ENCODE measurements around the gene CATSPERZ.
A peak's percentile ranks its signal among the peaks of the same experiment; 100 is the strongest.

CATSPERZ gene

DNA sequence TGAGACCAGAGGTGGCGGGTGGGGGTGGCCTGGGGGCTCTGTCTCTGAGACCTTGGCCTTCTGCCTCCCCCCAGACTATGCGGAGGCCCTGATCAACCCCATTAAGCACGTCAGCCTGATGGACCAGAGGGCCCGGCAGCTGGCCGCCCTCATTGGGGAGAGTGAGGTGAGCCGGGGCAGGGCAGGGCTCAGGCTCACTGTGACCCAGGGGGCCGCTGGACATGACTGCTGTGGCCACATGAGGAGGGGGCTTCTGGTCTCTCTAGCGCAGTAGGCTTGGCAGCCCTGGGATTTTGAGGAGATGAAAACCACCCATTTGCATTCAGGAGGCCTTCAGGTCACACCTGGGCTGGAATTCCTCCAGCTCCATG is 36.2 kb upstream of the CATSPERZ start:
- no peak for DNase-seq (ENCODE audit: low read depth in 3 of 3)

- DNase-seq (ENCODE audit: low read depth in 3 of 3): no peak
These were observed 35.7 kb upstream of the CATSPERZ start for GRCh38 chr11:64264371-64264852.

- DNase-seq (ENCODE audit: low read depth in 3 of 3): no peak
These were observed 34.7 kb upstream of the CATSPERZ start for GRCh38 chr11:64265176-64266160.

DNA sequence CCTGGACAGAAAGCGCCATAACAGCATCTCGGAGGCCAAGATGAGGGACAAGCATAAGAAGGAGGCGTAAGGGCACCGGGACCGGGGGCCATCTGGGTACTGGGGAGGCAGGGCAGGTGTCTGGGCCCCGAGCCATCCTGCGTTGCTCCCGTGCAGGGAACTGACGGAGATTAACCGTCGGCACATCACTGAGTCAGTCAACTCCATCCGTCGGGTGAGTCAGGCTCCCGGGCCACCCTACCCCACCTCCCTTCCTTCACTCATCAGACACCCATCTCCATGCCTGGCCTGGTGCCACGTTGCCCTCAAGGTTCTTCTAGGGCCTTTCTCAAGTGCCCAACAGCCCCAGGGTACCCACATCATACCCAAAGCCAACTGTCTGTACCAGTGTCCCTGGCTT is 33.8 kb upstream of the CATSPERZ start:
- no peak for DNase-seq (ENCODE audit: low read depth in 3 of 3)

GRCh38 chr11:64267207-64267945 is 32.8 kb upstream of the CATSPERZ start:
- DNase-seq (ENCODE audit: low read depth in 3 of 3): no peak

DNA sequence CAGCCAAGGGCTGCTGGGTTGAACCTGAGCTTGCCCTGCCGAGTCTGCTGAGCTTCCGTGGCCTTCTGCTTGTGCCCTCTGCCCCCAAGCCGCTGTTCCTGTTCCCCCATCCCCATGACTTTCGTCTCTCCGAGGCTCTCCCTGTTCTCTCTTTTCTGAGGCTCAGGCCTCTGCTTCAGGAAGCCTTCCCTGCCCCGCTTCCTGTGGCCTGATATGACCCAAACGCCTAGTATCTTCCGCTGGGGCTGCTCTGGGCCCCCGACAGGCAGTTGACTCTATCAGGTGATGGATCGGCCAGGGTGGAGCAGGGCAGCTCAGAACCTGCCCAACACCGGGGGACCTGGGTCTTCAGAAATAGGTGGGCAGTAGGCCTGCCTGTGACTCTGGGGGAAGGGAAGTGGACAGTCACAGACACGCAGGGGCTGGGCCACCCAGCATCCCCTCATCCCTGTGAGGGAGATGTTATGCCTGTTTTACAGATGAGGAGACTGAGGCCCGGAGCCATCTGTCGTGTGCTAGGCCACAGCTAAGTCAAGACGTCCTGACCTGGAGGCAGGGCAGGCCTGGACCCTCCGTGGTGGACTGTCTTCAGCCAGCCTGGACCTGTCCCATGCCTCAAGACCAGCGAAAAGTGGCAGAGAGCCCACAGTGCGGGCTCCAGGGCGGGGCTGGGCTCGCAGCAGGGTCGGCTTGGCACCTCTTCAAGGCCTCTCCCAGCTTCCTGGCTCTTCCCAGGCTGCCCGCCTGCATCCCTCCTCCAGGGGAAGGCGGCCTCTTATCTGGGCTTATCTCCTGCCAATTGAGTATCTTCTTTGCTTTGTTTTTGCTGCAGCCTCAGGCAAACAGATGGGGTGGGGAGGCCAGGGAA is 31.9 kb upstream of the CATSPERZ start:
- DNase-seq (ENCODE audit: low read depth in 3 of 3): no peak

GRCh38 chr11:64268893-64269539 is 31.1 kb upstream of the CATSPERZ start:
- DNase-seq (ENCODE audit: low read depth in 3 of 3): peak in 1 of 3 experiments; percentile 57

- peak; percentile 97 to 98 (median 98) for DNase-seq (ENCODE audit: low read depth in 3 of 3)
These were observed 30.5 kb upstream of the CATSPERZ start for GRCh38 chr11:64269540-64270220.

- no peak for DNase-seq (ENCODE audit: low read depth in 3 of 3)
These were observed 24.9 kb upstream of the CATSPERZ start for GRCh38 chr11:64275031-64275800.

DNA sequence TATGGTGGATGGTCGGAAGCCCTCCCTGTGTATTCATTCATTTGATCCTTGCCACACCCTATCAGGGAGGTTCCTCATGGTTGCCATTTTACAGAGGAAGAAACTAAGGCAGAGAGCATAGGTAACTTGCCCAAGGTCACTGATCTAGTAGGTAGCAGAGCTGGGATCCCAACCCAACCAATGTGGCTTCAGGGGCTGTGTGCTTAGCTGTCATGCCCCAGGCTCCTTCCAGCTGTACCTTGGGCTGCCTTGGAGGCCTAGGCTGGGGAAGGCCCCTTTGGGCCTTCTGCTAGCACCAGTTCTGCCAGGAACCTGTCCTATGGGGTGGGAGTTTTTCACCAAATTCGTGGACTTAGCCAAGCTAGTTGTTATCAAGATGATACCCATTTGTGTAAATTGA is 24.3 kb upstream of the CATSPERZ start:
- DNase-seq (ENCODE audit: low read depth in 3 of 3): no peak

GRCh38 chr11:64276653-64277431 is 23.3 kb upstream of the CATSPERZ start:
- no peak for DNase-seq (ENCODE audit: low read depth in 3 of 3)

- DNase-seq (ENCODE audit: low read depth in 3 of 3): no peak
These were observed 21.5 kb upstream of the CATSPERZ start for GRCh38 chr11:64278576-64279190.

- DNase-seq (ENCODE audit: low read depth in 3 of 3): no peak
These were observed 18.0 kb upstream of the CATSPERZ start for GRCh38 chr11:64281957-64282770.

DNA sequence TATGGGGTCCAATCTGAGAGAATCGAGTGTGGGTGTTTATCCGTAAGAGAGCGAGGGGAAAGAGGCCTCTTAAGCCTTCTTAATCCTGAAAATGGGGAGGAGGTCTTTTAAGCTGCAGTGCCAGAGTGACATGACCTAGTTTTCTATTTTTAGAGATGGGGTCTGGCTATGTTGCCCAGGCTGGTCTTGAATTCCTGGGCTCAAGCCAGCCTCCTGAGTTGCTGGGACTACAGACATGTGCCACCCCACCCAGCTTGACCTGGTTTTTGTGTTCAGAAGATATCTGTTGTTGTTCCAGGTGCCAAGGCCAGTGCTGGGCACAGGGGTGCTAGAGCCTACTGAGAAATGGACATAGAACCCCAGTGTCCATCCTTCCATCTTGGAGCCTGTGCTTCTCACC is 17.1 kb upstream of the CATSPERZ start:
- DNase-seq (ENCODE audit: low read depth in 3 of 3): no peak

GRCh38 chr11:64284048-64284961 is 15.9 kb upstream of the CATSPERZ start, which contains the start of gene BAD:
BAD (minus strand) TSS chr11:64284665; CDS start chr11:64284368, 297 bp downstream.
- DNase-seq (ENCODE audit: low read depth in 3 of 3): peak; percentile 85 to 94 (median 86)
